ENCODE data around the gene IST1. TPM values are rescaled to one million over a fixed set of nuclear protein-coding genes. Genes with fewer than 3 reads are reported as not detected.

The IST1 gene
- total and polyA plus RNA-seq, 9 of the 15 experiments (the other 6 are each of a cell fraction or from before 2014, with no cell fraction given), result 135 to 334 (median 188) TPM

GRCh38 chr16:71916397-71916920 is 21.1 kb downstream of the IST1 start:
- ChIA-PET CTCF (ENCODE audit: low intra/inter-chr PET ratio) (no interaction called here), POLR2A (interaction anchor here (0.6 to 5.7 kb wide), 6 partner anchors 9 to 36 kb away, joined by 3 to 26 read pairs (median 5); no protein-coding TSS in a partner anchor)
- DNase-seq (ENCODE audit: extremely low read depth in 1 of 4, low spot score in 3 of 4) (no peak), ATAC-seq (no peak), FAIRE-seq (no peak)
- TF ChIP-seq STAT5B (CRISPR knock-in tag; IDR thresholded peaks at IDR 0.05) (no peak), POLR3G (IDR thresholded peaks at IDR 0.05; ENCODE audit: extremely low read depth, insufficient read length, insufficient replicate concordance) (no peak), COPS2 (conservative IDR thresholded peaks at IDR 0.05) (no peak), ZNF197 (CRISPR knock-in tag; IDR thresholded peaks at IDR 0.05; ENCODE audit: low read depth) (no peak), ZNF445 (CRISPR knock-in tag; IDR thresholded peaks at IDR 0.05; ENCODE audit: low read depth) (no peak), SPI1 (IDR thresholded peaks at IDR 0.05; ENCODE audit: borderline replicate concordance, low read depth, low read length) (no peak), NBN (IDR thresholded peaks at IDR 0.05; ENCODE audit: low read depth) (no peak), ZFP36 (IDR thresholded peaks at IDR 0.05; ENCODE audit: low read depth, low read length, partially characterized antibody) (no peak), SRSF9 (IDR thresholded peaks at IDR 0.05; ENCODE audit: borderline replicate concordance, low read depth, low read length) (no peak), NFE2L1 (tag; IDR thresholded peaks at IDR 0.05; ENCODE audit: borderline replicate concordance, low read depth) (no peak), SAFB (IDR thresholded peaks at IDR 0.05; ENCODE audit: borderline replicate concordance, low read depth, low read length) (no peak), ZNF384 (IDR thresholded peaks at IDR 0.05; ENCODE audit: low read depth, low read length) (no peak), ZC3H4 (CRISPR knock-in tag; IDR thresholded peaks at IDR 0.05; ENCODE audit: borderline replicate concordance) (no peak), GATAD2B (IDR thresholded peaks at IDR 0.05; ENCODE audit: borderline replicate concordance) (no peak), CREM (IDR thresholded peaks at IDR 0.05; ENCODE audit: low read depth) (no peak), E2F4 (CRISPR knock-in tag; IDR thresholded peaks at IDR 0.05; ENCODE audit: low read depth) (no peak), ZMIZ1 (IDR thresholded peaks at IDR 0.05; ENCODE audit: low read depth in 2 of 2, low read length in 2 of 2) (no peak)
- no peak overlapping the region for H2AFZ ChIP-seq (ENCODE audit: low read depth, low read length)
- H3K4me3 ChIP-seq, result no peak overlapping the region
- H3K27ac ChIP-seq (ENCODE audit: extremely low read depth, low read depth, low read length), result no peak overlapping the region
- H3K4me1 ChIP-seq (replicated peaks in 1 of 2; ENCODE audit: control insufficient read depth in 2 of 2, insufficient read depth in 2 of 2, low read length in 2 of 2), result no peaks in the 10 kb centered on the region
- H3K9ac ChIP-seq (ENCODE audit: insufficient read depth in 1 of 2, low read depth in 2 of 2, low read length in 2 of 2), result no peak overlapping the region
- H3K9me3 ChIP-seq (replicated peaks; ENCODE audit: control insufficient read depth, insufficient read depth, low read depth, low read length), result peaks cover 2% of the 10 kb centered on the region
- in situ Hi-C loops (cut with MboI) (no loop called here), intact Hi-C loops (cut with micrococcal nuclease) (no loop called here)
- peaks cover 85% of the 10 kb centered on the region for H3K36me3 ChIP-seq (ENCODE audit: control insufficient read depth, insufficient read depth, low read length)
- WGBS (ENCODE audit: insufficient coverage, low coverage, missing lambda C conversion rate), result 92% methylated on average over 9 of the region's 11 CpGs
- no peaks in the 10 kb centered on the region for H3K9me1 ChIP-seq (ENCODE audit: control insufficient read depth, insufficient read depth, low read length)
- no peak overlapping the region for H3K4me2 ChIP-seq (ENCODE audit: insufficient read depth, low read length)
- BruUV-seq (replicated peaks), result no TSS peak
- H3K79me2 ChIP-seq (ENCODE audit: control insufficient read depth, insufficient read depth, low read length), result peaks cover 82% of the 10 kb centered on the region
- H3K27me3 ChIP-seq (ENCODE audit: control insufficient read depth in 2 of 2, insufficient read depth in 2 of 2, low read length in 2 of 2), result no peaks in the 10 kb centered on the region
- H4K20me1 ChIP-seq (replicated peaks; ENCODE audit: control insufficient read depth, insufficient read depth, low read length), result no peaks in the 10 kb centered on the region; the same call in 1 of the 2 replicates

Measured in K562 (cell line).